K562 (cell line): ENCODE results near the gene SLC34A1. TPM values are rescaled to one million over a fixed set of nuclear protein-coding genes. Genes with fewer than 3 reads are reported as not detected.
A peak's percentile ranks its signal among the peaks of the same experiment; 100 is the strongest.

Experiments
- CEBPG ChIP-seq, 3 experiments: fragments of 200-800 bp in 1 of 3; sonication (Bioruptor generic) in 1 of 3; sonication (generic) in 1 of 3; formaldehyde crosslinking in 1 of 3; IDR thresholded peaks in 2 of 3; conservative IDR thresholded peaks in 1 of 3; 2 replicates each; pipeline versions ENCODE4 v1.6.1 to v1.8.0; 2016 to 2022; ENCODE audit warnings: missing compliant biosample characterization in 2 of 3, missing genetic modification characterization in 2 of 3, mild to moderate bottlenecking in 1 of 3, missing genetic modification reagents in 1 of 3
- FIP1L1 ChIP-seq: fragments of 200-400 bp; formaldehyde crosslinking; IDR thresholded peaks from 2 replicates; pipeline ENCODE4 v1.6.1; 2018; ENCODE audit warnings: mild to moderate bottlenecking, low read depth, low read length; ENCODE audit not compliant: poor library complexity, severe bottlenecking
- FOXK1 ChIP-seq: sonication (generic); formaldehyde crosslinking; IDR thresholded peaks from 2 replicates; pipeline ENCODE4 v1.8.0; 2022; ENCODE audit warnings: missing genetic modification reagents, mild to moderate bottlenecking, borderline replicate concordance
- ILK ChIP-seq: fragments of 450-650 bp; IDR thresholded peaks from 2 replicates; pipeline ENCODE4 v1.6.1; 2016; ENCODE audit warnings: missing genetic modification characterization, low read depth, mild to moderate bottlenecking, missing compliant biosample characterization, moderate library complexity, borderline replicate concordance
- MEF2D ChIP-seq: conservative IDR thresholded peaks from 2 replicates; pipeline ENCODE4 v1.6.1; 2016; ENCODE audit warnings: low read depth, missing genetic modification characterization, missing compliant biosample characterization
- MEIS2 ChIP-seq: fragments of 450-650 bp; IDR thresholded peaks from 2 replicates; pipeline ENCODE4 v1.6.1; 2014; ENCODE audit warnings: mild to moderate bottlenecking; ENCODE audit not compliant: partially characterized antibody
- PHB ChIP-seq: fragments of 250-450 bp; sonication (Bioruptor Pico); IDR thresholded peaks from 2 replicates; pipeline ENCODE4 v1.5.0; 2021
- SMC3 ChIP-seq: conservative IDR thresholded peaks from 2 replicates; pipeline ENCODE4 v1.6.1; 2011; ENCODE audit warnings: low read depth, low read length, improper control_type of control experiment; ENCODE audit not compliant: insufficient read depth
- SP2 ChIP-seq: IDR thresholded peaks from 2 replicates; pipeline ENCODE4 v1.6.1; 2011; ENCODE audit warnings: mild to moderate bottlenecking, low read depth, low read length, moderate library complexity; ENCODE audit not compliant: poor library complexity, severe bottlenecking; ENCODE audit errors: extremely low read depth
- STAT5A ChIP-seq: IDR thresholded peaks from 2 replicates; pipeline ENCODE4 v1.6.1; 2012; ENCODE audit warnings: low read length, inconsistent platforms, borderline replicate concordance
- TAF9B ChIP-seq: fragments of 450-650 bp; IDR thresholded peaks from 2 replicates; pipeline ENCODE4 v1.6.1; 2018; ENCODE audit warnings: mild to moderate bottlenecking; ENCODE audit not compliant: partially characterized antibody
- THAP7 ChIP-seq: fragments of 250-450 bp; sonication (Bioruptor Pico); IDR thresholded peaks from 2 replicates; pipeline ENCODE4 v1.5.0; 2021
- ZKSCAN3 ChIP-seq: fragments of 250-450 bp; sonication (Bioruptor Pico); IDR thresholded peaks from 2 replicates; pipeline ENCODE4 v1.4.0; 2020
- ZNF589 ChIP-seq: fragments of 200-800 bp; sonication (Bioruptor generic); IDR thresholded peaks from 2 replicates; pipeline ENCODE4 v1.6.1; 2016; ENCODE audit warnings: low read depth, missing genetic modification characterization, missing compliant biosample characterization
- polyA plus RNA-seq, 8 experiments: library from polyadenylated mRNA; depleted of rRNA in 4 of 8; stranded (reverse) in 5 of 8; unstranded in 3 of 8; fragments of >200 nt; fragmentation: Nextera tagmentation in 2 of 8; fragmentation: Illumina TruSeq in 1 of 8; extraction: Ambion mirVana in 2 of 8; extraction: Trizol in 1 of 8; gene quantifications; 2 replicates each; pipeline versions ENCODE4 v1.2.1 to v1.2.3, GENCODE V29; 2011 to 2014; ENCODE audit warnings: inconsistent platforms in 1 of 8, missing spikeins in 1 of 8
- total RNA-seq, 7 experiments: library from RNA; depleted of rRNA in 6 of 7; stranded (reverse); fragments of >200 nt in 6 of 7; fragmentation: Illumina TruSeq in 2 of 7; extraction: Trizol in 2 of 7; gene quantifications; 2 replicates each; pipeline versions ENCODE4 v1.2.1 to v1.2.3, GENCODE V29; 2011 to 2021; ENCODE audit warnings: low replicate concordance in 1 of 7
- TF ChIP-seq, protein P1 (sequence below): fragments of 200-600 bp; sonication (generic); IDR thresholded peaks from one replicate; pipeline ENCODE4 v1.6.1; 2012; ENCODE audit warnings: mild to moderate bottlenecking, low read depth, low read length, inconsistent platforms

Gene SLC34A1
- total and polyA plus RNA-seq, 9 of the 15 experiments (the other 6 are each of a cell fraction or from before 2014, with no cell fraction given), result not detected

GRCh38 chr5:177446200-177447065 lies 62.2 kb downstream of the SLC34A1 start, which contains the start of gene PRR7 (continued):
- TF ChIP-seq, protein P1, sequence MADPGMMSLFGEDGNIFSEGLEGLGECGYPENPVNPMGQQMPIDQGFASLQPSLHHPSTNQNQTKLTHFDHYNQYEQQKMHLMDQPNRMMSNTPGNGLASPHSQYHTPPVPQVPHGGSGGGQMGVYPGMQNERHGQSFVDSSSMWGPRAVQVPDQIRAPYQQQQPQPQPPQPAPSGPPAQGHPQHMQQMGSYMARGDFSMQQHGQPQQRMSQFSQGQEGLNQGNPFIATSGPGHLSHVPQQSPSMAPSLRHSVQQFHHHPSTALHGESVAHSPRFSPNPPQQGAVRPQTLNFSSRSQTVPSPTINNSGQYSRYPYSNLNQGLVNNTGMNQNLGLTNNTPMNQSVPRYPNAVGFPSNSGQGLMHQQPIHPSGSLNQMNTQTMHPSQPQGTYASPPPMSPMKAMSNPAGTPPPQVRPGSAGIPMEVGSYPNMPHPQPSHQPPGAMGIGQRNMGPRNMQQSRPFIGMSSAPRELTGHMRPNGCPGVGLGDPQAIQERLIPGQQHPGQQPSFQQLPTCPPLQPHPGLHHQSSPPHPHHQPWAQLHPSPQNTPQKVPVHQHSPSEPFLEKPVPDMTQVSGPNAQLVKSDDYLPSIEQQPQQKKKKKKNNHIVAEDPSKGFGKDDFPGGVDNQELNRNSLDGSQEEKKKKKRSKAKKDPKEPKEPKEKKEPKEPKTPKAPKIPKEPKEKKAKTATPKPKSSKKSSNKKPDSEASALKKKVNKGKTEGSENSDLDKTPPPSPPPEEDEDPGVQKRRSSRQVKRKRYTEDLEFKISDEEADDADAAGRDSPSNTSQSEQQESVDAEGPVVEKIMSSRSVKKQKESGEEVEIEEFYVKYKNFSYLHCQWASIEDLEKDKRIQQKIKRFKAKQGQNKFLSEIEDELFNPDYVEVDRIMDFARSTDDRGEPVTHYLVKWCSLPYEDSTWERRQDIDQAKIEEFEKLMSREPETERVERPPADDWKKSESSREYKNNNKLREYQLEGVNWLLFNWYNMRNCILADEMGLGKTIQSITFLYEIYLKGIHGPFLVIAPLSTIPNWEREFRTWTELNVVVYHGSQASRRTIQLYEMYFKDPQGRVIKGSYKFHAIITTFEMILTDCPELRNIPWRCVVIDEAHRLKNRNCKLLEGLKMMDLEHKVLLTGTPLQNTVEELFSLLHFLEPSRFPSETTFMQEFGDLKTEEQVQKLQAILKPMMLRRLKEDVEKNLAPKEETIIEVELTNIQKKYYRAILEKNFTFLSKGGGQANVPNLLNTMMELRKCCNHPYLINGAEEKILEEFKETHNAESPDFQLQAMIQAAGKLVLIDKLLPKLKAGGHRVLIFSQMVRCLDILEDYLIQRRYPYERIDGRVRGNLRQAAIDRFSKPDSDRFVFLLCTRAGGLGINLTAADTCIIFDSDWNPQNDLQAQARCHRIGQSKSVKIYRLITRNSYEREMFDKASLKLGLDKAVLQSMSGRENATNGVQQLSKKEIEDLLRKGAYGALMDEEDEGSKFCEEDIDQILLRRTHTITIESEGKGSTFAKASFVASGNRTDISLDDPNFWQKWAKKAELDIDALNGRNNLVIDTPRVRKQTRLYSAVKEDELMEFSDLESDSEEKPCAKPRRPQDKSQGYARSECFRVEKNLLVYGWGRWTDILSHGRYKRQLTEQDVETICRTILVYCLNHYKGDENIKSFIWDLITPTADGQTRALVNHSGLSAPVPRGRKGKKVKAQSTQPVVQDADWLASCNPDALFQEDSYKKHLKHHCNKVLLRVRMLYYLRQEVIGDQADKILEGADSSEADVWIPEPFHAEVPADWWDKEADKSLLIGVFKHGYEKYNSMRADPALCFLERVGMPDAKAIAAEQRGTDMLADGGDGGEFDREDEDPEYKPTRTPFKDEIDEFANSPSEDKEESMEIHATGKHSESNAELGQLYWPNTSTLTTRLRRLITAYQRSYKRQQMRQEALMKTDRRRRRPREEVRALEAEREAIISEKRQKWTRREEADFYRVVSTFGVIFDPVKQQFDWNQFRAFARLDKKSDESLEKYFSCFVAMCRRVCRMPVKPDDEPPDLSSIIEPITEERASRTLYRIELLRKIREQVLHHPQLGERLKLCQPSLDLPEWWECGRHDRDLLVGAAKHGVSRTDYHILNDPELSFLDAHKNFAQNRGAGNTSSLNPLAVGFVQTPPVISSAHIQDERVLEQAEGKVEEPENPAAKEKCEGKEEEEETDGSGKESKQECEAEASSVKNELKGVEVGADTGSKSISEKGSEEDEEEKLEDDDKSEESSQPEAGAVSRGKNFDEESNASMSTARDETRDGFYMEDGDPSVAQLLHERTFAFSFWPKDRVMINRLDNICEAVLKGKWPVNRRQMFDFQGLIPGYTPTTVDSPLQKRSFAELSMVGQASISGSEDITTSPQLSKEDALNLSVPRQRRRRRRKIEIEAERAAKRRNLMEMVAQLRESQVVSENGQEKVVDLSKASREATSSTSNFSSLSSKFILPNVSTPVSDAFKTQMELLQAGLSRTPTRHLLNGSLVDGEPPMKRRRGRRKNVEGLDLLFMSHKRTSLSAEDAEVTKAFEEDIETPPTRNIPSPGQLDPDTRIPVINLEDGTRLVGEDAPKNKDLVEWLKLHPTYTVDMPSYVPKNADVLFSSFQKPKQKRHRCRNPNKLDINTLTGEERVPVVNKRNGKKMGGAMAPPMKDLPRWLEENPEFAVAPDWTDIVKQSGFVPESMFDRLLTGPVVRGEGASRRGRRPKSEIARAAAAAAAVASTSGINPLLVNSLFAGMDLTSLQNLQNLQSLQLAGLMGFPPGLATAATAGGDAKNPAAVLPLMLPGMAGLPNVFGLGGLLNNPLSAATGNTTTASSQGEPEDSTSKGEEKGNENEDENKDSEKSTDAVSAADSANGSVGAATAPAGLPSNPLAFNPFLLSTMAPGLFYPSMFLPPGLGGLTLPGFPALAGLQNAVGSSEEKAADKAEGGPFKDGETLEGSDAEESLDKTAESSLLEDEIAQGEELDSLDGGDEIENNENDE, result no peak
- TF ChIP-seq MEIS2 (no peak), PHB (CRISPR knock-in tag) (peak; percentile 97), ILK (tag) (no peak), SP2 (no peak), ZKSCAN3 (no peak), CEBPG (CRISPR knock-in tag; IDR thresholded peaks at IDR 0.05) (no peak), CEBPG (tag; conservative IDR thresholded peaks at IDR 0.05 in 1 of 2, IDR thresholded peaks at IDR 0.05 in 1 of 2) (no peak), THAP7 (peak; percentile 84), FOXK1 (CRISPR knock-in tag) (no peak), FIP1L1 (no peak), TAF9B (no peak), SMC3 (no peak; the same call in 1 of the 2 replicates), STAT5A (no peak), MEF2D (tag) (no peak), ZNF589 (CRISPR knock-in tag) (no peak)
